Adrenal gland (tissue), 12 donors: ENCODE measurements around the gene CEPT1. TPM values are rescaled to one million over a fixed set of nuclear protein-coding genes. Genes with fewer than 3 reads are reported as not detected.
A peak's percentile ranks its signal among the peaks of the same experiment; 100 is the strongest.

Experiments
- DNase-seq, 7 donors: peaks; one replicate each; pipeline ENCODE4 v3.0.0-alpha.2; 2019 to 2020
- H3K27ac ChIP-seq, 5 donors: fragments of 200-600 bp; sonication (generic) in 4 of 5; 1 replicate in 3 of 5; 2 replicates in 2 of 5; pipeline versions ENCODE4 v1.5.1 to v1.8.0; 2016 to 2020; ENCODE audit warnings: mild to moderate bottlenecking in 1 of 5
- H3K27me3 ChIP-seq: fragments of 200-600 bp; 2 replicates; pipeline ENCODE4 v1.8.0; 2021
- H3K36me3 ChIP-seq, 2 donors: fragments of 200-600 bp; replicated peaks in 1 of 2; 1 replicate in 1 of 2; 2 replicates in 1 of 2; pipeline versions ENCODE4 v1.5.1 to v1.8.0; 2018 to 2022
- H3K4me1 ChIP-seq, 2 donors: fragments of 200-600 bp; replicated peaks in 1 of 2; 1 replicate in 1 of 2; 2 replicates in 1 of 2; pipeline versions ENCODE4 v1.5.1 to v1.8.0; 2018 to 2021
- H3K4me3 ChIP-seq, 4 donors: fragments of 200-600 bp; sonication (generic) in 3 of 4; one replicate each; pipeline ENCODE4 v1.5.1; 2016 to 2018
- H3K9me3 ChIP-seq, 3 donors: fragments of 200-600 bp; sonication (generic) in 1 of 3; replicated peaks in 1 of 3; 1 replicate in 2 of 3; 2 replicates in 1 of 3; pipeline versions ENCODE4 v1.5.1 to v1.8.0; 2016 to 2021
- CTCF ChIP-seq, 6 experiments: fragments of 450-650 bp in 4 of 6; fragments of 200-600 bp in 2 of 6; sonication (generic) in 1 of 6; IDR thresholded peaks; 1 replicate in 5 of 6; 2 replicates in 1 of 6; pipeline versions ENCODE4 v1.5.1 to v1.8.0; 2016 to 2021; ENCODE audit warnings: antibody characterized with exemption in 6 of 6, mild to moderate bottlenecking in 2 of 6, moderate library complexity in 1 of 6
- POLR2A ChIP-seq, 2 donors: fragments of 450-650 bp; IDR thresholded peaks; one replicate each; pipeline ENCODE4 v1.6.1; 2017; ENCODE audit warnings: antibody characterized with exemption in 2 of 2, mild to moderate bottlenecking in 2 of 2, moderate library complexity in 1 of 2
- WGBS, 4 donors: extraction: QIAGEN DNeasy Blood & Tissue Kit in 2 of 4; methylation state at CpG; one replicate each; pipeline versions ENCODE4 v1.1.5 to v1.1.7; 2013 to 2017; 5-methylcytosine and 5-hydroxymethylcytosine counted together
- intact Hi-C, 2 donors: fragments of 100-400 bp; cut with DNase I; formaldehyde crosslinking; loops; one replicate each; pipeline versions ENCODE4 v1.14.1 to v1.15.0; 2022 to 2023
- polyA plus RNA-seq, 3 donors: library from polyadenylated mRNA; stranded (reverse); fragments of 200-250 nt in 2 of 3; fragments of 350-450 nt in 1 of 3; fragmentation: Illumina TruSeq in 1 of 3; extraction: RNeasy Lipid Tissue Mini Kit (QIAGEN cat#74804) in 1 of 3; gene quantifications; one replicate each; pipeline ENCODE4 v1.2.3, GENCODE V29; 2013 to 2014
- small RNA-seq, 2 donors: library from RNA; depleted of rRNA; stranded (forward); fragments of <200 nt; gene quantifications; one replicate each; pipeline ENCODE3, GENCODE V24; 2016
- total RNA-seq, 9 donors: library from RNA; depleted of rRNA in 4 of 9; stranded (reverse); fragments of >200 nt in 4 of 9; fragments of 120-200 nt in 1 of 9; fragmentation: NEBNext Ultra II Directional in 1 of 9; extraction: Animal tissue kit (Norgen Biotek cat#: 25700) in 1 of 9; gene quantifications; one replicate each; pipeline versions ENCODE4 v1.1.0 to v1.2.4, GENCODE V29; 2013 to 2023
- donor health status: healthy with polysubstance abuse.
- donor health status: Bipolar disorder and iron deficiency.
- donor health status: DM: yes; HTN: yes; CAD: no.
- donor health status: DM: no; HTN: no; CAD: no.
- donor health status: DM: no; HTN: no; CAD: no.
- donor health status: DM: yes; HTN: yes; CAD: no.

The CEPT1 gene
- total and polyA plus RNA-seq, 12 donors = 17.0 to 55.8 (median 38.1) TPM

DNA sequence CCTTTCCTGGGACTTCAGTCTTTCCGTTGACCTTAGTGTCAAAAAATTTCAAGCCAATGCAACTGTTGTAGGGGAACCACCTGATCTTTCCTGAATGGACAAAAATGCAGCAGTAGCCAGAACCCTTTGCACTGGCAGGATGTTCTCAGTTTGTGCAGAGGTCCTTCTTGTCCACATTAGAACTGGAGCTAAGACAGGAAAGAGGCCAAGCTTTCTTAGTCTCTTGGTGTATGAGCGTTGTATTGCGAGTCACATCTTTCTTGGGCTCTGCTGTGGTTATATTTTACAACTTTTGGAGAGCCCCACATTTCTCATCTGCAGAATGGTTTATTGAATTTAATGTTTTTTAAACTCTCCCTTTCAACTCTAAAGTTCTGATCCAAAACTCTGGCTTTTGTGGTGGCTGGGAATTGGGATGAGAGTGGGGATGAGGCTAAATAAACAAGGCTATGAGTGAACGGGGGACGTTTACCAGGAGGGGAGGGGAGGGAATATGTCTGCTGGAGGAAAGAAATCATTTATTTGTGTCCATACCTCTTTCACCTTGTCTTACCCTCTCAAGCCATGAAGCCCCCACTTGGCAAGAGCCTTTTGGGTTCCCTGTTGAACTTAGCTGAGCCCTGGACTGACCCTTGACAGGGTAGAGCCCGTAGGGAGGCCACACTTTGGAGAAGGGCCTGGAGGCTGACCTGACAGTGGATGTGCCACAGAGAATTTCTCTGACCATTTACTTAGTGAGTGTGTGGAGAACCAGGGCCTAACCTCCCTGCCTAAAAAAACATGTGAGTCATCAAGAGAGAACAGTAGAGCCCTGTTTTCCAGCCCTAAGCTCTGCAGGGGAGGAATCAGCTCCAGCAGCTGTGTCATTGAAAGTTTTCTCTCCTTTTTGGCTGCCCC, 88.1 kb downstream of the CEPT1 start:
- Histone ChIP-seq H3K36me3 (no peaks in the 10 kb centered on the region), H3K27me3 (peaks cover 3% of the 10 kb centered on the region), H3K4me3 (no peak overlapping the region), H3K27ac (peak overlapping the region in 1 of 5 donors; percentile 51), H3K4me1 (peaks cover 0 to 11% of the 10 kb centered on the region in 2 donors), H3K9me3 (no peaks in the 10 kb centered on the region)
- 74 to 84% (median 82%) methylated on average over 6 of the region's 6 CpGs for WGBS, 4 donors
- intact Hi-C loops = no loop called here
- no peak for TF ChIP-seq CTCF (IDR thresholded peaks at IDR 0.05)
- no peak for TF ChIP-seq POLR2A (IDR thresholded peaks at IDR 0.05)
- DNase-seq = peak in 4 of 7 donors; percentile 24 to 45 (median 30)

DNA sequence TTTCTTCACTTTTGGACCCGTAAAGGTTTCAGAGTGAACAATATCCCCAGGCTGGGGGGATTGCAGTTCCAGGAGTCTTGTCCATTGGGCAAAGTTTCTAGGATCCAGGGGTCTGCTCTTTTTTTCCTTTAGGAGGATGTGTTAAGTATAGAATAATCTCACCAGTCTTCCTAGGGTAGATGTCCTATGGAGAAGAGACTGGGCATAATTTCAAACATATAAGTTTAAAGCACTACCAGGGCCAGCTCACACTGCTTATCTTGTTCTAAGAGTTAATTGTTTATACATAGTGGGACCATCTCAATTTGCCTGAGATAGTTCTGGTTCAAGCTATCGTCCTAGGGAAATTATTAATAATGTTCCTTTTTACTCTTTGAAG, 88.7 kb downstream of the CEPT1 start:
- Histone ChIP-seq H3K9me3 (no peaks in the 10 kb centered on the region), H3K36me3 (no peaks in the 10 kb centered on the region), H3K4me1 (peaks cover 0 to 11% of the 10 kb centered on the region in 2 donors), H3K4me3 (no peak overlapping the region), H3K27me3 (peaks cover 4% of the 10 kb centered on the region), H3K27ac (no peak overlapping the region)
- DNase-seq = no peak
- intact Hi-C loops = no loop called here
- TF ChIP-seq POLR2A (IDR thresholded peaks at IDR 0.05) (no peak), CTCF (IDR thresholded peaks at IDR 0.05) (no peak)
- WGBS, 4 donors = 58 to 85% (median 67%) methylated on average over 2 of the region's 2 CpGs

GRCh38 chr1:111232134-111232533, 92.1 kb downstream of the CEPT1 start:
- Histone ChIP-seq H3K36me3 (no peaks in the 10 kb centered on the region), H3K27ac (no peak overlapping the region), H3K4me3 (no peak overlapping the region), H3K9me3 (no peaks in the 10 kb centered on the region), H3K4me1 (peaks cover 0 to 11% of the 10 kb centered on the region in 2 donors), H3K27me3 (peaks cover 4% of the 10 kb centered on the region)
- DNase-seq = no peak
- intact Hi-C loops = no loop called here
- WGBS, 4 donors = 89 to 95% (median 91%) methylated on average over 3 of the region's 3 CpGs
- no peak for TF ChIP-seq CTCF (IDR thresholded peaks at IDR 0.05)
- no peak for TF ChIP-seq POLR2A (IDR thresholded peaks at IDR 0.05)

- H3K27ac ChIP-seq = no peak overlapping the region
- peaks cover 4% of the 10 kb centered on the region for H3K27me3 ChIP-seq
- 82 to 91% (median 86%) methylated on average over 4 of the region's 4 CpGs for WGBS, 4 donors
- no peak for DNase-seq
- no peaks in the 10 kb centered on the region for H3K4me1 ChIP-seq
- intact Hi-C loops = no loop called here
- no peaks in the 10 kb centered on the region for H3K9me3 ChIP-seq
- no peak overlapping the region for H3K4me3 ChIP-seq
- TF ChIP-seq CTCF (IDR thresholded peaks at IDR 0.05) = no peak
- no peak for TF ChIP-seq POLR2A (IDR thresholded peaks at IDR 0.05)
- H3K36me3 ChIP-seq = no peaks in the 10 kb centered on the region
Observed at GRCh38 chr1:111234258-111234657, 94.2 kb downstream of the CEPT1 start.

Small RNA genes within 50 kb of the gene (small RNA-seq; reads per million reads assigned to genes)
- gene AL355816.1 = 0 reads per million in 2 donors

Other genes starting within 250 kb of the CEPT1 start
- 10 to 100 TPM in 4 of 9 donors, 1 to 10 TPM in 5; 5.9 to 17.7 (median 9.7) TPM for gene LRIF1, start 176.3 kb upstream of the CEPT1 start, total RNA-seq
- gene LRIF1, start 176.3 kb upstream of the CEPT1 start, polyA plus RNA-seq = 10 to 100 TPM in 1 of 3 donors, 1 to 10 TPM in 2; 5.8 to 20.5 (median 7.4) TPM
- gene DRAM2, start 130 bp upstream of the CEPT1 start, total RNA-seq = 100 to 1,000 TPM in 2 of 9 donors, 10 to 100 TPM in 7; 39.7 to 126 (median 53.5) TPM
- gene DRAM2, start 130 bp upstream of the CEPT1 start, polyA plus RNA-seq = 10 to 100 TPM; 21.2 to 59.2 (median 48.1) TPM
- 10 to 100 TPM; 37.0 to 62.9 (median 43.4) TPM for gene DENND2D, start 60.4 kb downstream of the CEPT1 start, total RNA-seq
- gene DENND2D, start 60.4 kb downstream of the CEPT1 start, polyA plus RNA-seq = 10 to 100 TPM; 38.1 to 57.3 (median 39.9) TPM
- 1 to 10 TPM in 5 of 9 donors, under 1 TPM in 3, not detected in 1; 0.33 to 9.1 (median 2.5) TPM for gene CHI3L2, start 87.5 kb downstream of the CEPT1 start, total RNA-seq
- gene CHI3L2, start 87.5 kb downstream of the CEPT1 start, polyA plus RNA-seq = 1 to 10 TPM in 2 of 3 donors, under 1 TPM in 1; 0.35 to 3.0 (median 2.7) TPM
- gene CHIA, start 150.6 kb downstream of the CEPT1 start, total RNA-seq = under 1 TPM in 1 of 9 donors, not detected in 8; 0.19 TPM
- under 1 TPM in 1 of 3 donors, not detected in 2; 0.07 TPM for gene CHIA, start 150.6 kb downstream of the CEPT1 start, polyA plus RNA-seq